Activated CD8-positive, alpha-beta memory T cell treated with anti-CD3 and anti-CD28 coated beads for 48 hours (primary cell): ENCODE measurements around the gene TMEM38B.
"Not testable (repeated sequence)": the region's sequence is repeated elsewhere in the genome, so short reads cannot be mapped to it uniquely, and the experiment has no call there.

ENCODE experiments used
- DNase-seq, 3 experiments: peaks; one replicate each; pipeline ENCODE4 v3.0.0-alpha.2; 2020; ENCODE audit warnings: low read depth in 2 of 3, low spot score in 2 of 3

Gene TMEM38B

DNA sequence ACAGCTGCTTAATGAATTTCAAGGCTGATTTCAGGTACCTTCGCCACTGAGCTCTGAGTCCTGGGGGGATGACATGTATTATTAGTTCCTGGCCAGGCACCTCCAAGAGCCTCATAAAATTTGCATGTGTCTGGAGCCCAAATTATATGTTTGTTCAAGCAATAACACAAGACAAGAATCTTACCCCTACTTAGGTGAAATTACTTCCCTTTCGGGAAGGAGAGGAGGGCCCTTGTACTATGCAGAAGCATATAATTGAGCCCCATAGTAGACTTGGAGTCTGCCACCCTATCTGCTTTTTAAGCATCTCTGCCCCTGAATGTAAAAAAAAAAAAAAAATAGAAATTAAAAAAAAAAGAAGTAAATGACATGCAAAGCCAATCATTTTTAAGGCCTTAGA lies 13.0 kb upstream of the TMEM38B start:
- DNase-seq: no peak

DNA sequence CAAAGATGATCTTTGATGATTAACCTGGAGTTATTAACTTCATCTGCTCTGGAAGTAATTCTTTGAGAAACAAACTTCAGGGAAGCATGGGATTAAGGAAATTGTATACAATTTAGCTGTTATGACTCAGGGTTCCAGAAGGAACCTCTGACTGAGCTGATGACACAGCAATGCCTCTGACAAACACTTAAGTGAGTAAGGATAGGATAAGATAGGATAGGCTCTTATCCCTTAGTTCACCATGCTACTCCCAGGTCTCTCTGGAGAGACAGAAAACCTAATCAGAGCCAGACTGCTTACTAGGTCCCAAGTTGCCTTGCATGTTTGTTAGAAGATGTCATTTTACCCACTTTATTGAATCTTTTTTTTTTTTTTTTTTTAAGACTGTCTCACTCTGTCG lies 12.6 kb upstream of the TMEM38B start:
- DNase-seq: no peak

DNA sequence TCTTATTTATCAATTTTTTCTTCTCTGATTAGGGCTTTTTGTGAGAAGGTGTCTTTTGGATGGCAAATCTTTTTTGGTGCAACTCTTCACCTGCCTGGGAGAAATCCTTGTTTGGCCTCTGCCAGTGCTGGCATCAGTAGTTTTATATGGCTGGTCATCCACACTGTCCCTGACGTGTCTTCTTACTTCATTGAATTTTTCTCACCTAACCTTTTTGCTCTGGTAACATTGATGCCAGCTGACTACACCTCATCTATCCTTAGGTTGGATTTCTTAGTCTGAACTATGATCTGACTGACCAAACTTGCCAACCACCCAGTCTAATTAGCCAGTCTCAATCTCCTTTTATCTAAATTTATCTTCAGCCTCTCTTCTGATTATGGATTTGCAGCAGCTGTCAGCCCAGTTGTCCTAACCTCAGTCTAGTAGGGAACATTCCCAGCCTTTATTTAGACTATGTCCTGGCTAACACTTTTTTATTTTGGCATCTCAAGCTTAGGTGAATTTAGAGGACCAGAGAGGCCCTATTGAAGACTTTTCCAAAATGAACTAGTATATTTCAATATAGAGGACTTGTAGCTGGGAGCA lies 10.6 kb upstream of the TMEM38B start:
- DNase-seq: no peak

DNA sequence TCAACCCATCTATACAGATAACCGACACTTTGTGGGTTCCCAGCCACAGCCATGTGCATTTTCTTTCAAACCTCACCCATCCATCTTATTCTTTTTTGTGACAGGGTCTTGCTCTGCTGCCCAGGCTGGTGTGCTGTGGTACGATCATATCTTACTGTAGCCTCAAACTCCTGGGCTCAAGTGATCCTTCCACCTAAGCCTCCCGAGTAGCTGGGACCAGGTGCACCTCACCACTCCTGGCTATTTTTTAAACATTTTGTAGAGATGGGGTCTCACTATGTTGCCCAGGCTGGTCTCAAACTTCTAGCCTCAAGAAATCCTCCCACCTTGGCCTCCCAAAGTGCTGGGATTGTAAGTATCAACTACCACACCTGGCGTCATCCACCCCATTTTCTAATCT lies 7.4 kb upstream of the TMEM38B start:
- DNase-seq: no peak

DNA sequence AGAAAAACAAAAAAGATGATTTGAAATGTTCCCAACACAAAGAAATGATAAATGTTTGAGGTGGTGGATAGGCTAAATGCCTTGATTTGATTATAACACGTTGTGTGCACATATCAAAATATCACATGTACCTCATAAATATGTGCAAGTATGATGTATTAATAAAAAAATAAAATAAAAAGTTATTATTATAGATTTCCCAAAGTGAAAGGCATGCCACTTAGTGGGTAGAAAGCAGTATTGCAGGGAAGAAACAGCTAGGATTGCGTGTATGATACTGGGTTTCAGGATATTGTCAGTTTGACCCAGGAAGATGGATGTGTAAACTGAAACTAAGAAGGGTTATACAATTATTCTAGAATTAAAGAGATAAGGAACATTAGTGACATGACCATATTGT lies 3.6 kb upstream of the TMEM38B start:
- no peak for DNase-seq

DNA sequence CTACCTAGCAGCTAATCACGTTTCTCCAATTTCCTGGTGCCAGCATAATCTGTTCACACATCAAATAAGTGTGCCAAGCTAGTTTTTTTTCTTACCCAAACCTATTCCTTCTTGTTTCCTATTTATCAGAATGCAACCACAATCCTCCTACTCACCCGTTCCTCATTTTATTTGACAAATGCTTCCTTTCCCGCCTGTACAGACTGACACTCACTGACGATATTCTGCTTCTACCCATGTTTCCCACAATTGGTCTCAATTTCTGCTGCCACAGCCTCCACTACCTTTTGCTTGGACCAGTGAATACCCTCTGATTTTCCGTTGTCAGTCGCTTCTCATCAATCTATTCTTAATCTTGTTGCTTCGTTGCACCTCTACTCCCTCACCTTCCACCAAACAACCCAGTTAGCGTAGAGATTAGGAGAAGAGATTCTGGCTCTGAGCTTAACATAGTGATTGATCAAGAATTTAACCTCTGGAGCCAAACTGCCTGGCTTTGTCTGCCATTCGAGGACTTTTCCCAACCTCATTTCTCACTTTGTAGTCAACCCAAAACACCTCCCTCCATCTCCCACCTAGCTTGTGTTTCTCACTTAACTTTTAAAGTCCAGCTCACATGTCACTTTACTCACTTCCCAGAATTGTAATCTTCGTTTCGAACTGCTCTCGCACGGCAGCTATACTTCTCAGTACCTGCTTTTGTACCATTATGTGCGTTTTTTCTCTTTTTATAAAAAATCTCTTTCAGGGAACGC lies 729 bp upstream of the TMEM38B start:
- no peak for DNase-seq

DNA sequence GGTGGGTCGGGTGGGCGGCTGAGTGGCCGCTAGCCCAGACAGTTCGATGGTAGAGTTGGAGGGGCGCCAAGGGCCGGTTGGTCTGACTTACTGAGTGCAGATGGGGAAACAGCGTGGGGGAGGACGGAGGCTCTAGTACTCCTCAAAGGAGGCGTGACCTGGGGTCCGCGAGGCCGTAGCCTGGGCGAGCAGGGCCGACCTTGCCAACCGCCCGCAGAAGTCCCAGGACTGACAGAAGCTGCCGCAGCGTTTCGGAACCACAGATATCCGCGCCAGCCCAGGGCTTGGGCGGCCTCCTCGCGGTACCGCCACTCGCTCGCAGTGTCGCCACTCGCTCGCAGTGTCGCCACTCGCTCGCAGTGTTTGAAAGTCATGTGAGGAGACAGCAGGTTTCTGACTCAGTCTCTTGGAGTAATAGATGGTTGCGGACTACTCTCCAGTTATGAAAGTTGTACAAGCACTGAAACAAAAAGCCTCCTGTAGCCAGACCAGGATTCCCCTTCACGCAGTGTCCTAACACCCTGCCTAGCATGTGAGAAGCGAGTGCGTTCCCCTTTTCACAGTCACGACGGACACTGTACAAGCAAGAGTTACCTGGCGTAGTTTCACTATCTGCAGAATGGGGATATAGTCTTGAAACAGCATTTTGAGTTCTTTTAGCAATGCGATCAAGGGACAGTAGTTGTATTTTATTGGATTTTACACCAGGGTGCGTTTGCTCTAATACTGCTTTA lies 674 bp downstream of the TMEM38B start:
- peak; percentile 23 to 37 (median 23) for DNase-seq

DNA sequence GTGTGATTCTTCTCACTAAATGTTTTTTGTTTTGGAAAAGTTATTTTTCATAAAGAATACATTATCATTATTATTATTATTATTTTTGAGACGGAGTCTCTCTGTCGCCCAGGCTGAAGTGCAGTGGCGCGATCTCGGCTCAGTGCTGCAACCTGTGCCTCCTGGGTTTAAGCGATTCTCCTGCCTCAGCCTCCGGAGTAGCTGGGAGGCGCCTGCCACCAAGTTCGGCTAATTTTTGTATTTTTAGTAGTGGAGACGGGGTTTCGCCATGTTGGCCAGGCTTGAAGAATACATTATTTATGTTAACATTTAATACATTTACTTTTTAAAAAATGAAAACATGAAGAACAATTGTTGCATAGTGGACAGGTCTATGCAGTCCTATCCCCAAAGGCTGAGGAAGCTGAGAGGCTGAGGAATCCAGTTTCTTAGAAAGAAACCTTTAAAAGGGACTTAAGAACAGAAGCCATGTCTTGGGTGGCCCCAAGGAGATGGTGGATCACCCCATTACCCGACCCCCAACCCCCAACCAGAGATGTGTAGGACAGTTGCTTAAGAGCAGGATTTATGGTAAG lies 2.0 kb downstream of the TMEM38B start:
- DNase-seq: no peak

DNA sequence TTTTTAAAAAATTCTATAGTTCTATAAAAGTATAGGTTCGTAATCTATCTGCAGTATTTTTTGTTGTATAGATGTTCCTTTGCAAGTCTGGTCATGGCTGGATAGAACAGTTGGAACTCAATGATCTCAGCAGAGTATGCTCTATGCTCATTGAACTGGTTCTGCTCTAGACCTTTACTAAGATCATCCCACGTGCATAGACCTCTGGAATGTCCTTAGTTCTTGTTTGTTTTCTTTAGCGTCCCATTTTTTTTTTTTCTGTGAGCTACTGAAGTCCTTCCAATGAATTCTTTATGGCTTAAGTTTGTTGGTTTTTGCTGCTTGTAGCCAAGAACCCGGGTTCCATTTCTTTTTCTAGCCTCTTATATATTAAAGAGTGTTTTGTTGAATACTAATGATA lies 3.5 kb downstream of the TMEM38B start:
- no peak for DNase-seq

DNA sequence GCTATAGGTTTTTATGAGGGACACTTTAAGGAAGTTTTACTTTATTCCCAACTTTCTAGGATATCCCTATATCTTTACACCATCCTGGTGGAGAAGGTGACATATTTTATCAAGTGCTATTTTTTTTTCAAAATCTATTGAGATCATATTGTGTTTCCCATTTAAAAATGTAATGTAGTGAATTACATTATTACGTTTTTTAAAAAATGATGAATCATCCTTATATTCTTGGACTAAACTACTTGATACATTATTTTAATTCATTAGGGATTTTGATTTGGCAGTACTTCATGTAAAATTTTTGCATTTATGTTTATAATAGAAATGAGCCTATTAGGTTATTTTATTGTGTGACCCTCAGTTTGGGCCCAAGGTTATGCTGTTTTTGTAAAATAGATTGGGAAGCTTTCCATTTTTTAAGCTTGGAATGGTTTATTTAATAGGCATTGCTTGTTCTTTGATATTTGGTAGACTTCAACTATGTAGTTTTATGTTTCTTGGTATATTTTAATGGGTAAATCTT lies 4.1 kb downstream of the TMEM38B start:
- no peak for DNase-seq

DNA sequence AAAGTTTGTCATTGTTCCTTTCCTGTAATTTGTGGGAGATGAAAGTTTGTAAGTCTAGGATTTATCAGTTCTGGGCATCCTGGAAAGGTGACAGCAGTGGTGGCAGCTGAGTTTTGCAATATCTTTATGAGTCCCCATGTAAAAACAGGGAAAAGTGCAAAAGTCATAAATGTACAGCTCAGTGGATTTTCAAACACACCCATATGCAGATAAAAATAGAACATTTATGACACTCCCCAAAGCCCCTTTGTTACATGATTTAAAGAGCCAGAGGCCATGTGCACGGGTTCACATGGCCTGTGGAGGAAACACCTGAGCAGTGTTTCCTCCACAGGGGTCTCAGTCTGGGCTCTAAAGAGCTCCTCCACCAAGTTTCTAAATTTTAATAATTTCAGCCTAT lies 6.3 kb downstream of the TMEM38B start:
- no peak for DNase-seq

DNA sequence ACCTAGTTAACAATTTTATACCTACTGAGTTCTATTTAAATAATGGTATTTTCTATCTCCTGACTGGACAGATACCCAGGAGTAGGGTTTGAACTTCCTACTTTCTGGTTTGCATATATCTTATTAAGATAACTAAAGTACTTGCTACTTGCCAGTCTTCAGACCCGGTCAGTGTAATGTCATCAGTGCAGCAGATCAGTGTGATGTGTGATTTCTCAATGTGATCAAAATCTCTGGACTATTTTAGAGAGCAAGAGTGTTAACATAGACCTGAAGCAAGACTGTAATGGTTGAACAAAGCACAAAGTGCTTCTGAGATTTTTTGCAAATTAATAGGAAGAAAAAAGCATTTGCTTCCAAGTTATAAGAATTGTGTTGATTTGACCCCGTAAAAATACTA lies 6.8 kb downstream of the TMEM38B start:
- no peak for DNase-seq

DNA sequence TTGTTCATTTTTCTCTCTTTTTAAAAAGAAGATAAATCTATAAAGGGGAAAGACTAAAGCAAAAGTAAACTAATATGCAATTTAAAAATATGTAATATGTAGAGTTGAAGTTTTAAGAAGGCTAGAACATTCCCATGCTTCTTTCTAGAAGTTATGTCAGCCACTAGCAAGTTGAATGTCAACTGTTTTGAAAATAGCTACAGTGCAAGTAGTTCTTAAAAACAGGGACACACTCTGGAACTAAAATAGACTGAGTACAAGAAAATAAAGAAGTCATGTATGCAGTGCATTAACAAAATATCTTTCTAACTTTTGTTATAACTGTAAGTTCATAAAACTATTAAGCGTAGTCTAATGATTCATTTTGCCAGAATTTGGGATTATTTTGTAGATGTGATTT lies 7.9 kb downstream of the TMEM38B start:
- DNase-seq: no peak

DNA sequence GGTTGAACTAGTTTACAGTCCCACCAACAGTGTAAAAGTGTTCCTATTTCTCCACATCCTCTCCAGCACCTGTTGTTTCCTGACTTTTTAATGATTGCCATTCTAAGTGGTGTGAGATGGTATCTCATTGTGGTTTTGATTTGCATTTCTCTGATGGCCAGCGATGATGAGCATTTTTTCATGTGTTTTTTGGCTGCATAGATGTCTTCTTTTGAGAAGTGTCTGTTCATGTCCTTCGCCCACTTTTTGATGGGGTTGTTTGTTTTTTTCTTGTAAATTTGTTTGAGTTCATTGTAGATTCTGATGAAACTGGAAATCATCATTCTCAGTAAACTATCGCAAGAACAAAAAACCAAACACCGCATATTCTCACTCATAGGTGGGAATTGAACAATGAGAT lies 9.3 kb downstream of the TMEM38B start:
- not testable (repeated sequence) for DNase-seq

DNA sequence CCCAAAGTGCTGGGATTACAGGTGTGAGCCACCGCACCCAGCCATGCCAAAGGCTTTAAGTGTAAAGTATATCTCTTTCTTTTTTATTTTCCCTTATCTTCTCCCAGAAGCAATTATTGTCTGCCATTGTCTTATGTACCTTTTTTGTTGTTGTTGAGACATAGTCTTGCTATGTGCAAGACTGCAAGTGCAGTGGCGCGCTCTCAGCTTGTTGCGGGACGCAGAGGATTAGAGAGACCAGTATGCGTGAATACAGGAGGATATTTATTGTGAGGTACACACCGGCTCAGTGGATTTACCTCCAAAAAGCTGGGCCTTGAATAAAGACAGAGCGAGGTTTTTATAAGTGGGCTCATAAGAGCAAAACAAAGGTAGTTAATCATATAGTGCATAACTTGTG lies 11.8 kb downstream of the TMEM38B start:
- DNase-seq: no peak

DNA sequence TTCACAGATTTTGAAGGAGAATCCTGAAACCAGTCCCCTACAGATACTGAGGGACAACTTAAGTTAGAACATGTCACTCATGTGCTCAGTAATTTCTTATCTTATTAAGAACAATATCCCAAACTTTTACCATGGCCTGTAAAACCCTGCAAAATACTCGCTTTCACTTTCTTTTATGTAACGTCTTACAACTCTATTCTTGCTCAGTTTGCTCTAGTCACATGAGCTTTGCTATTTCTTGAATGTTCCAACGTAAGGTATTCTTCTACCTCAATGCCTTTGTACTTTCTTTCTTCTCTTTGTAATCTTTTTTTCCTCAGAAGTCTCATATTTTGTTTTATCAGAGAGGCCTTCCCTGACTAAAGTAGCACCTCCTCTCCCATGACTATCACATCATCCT lies 14.1 kb downstream of the TMEM38B start:
- DNase-seq: no peak

DNA sequence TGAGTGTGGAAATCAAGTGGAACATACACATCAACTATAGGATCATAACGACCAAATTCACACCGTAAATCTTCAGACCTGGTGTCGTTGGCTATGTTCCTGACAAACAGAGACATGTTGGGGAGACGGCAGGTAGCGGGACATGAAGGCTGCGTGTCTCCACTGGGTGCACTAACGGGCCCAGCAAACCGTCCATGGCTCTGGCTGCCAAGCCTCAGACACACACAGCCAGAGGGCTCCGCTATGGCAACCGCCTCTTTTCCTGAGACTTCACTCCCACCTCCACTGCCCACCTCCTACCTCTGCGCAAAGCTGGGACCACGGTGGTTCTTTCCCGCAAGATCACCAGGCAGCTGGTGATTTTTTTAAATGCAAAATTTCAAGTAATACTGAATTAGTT lies 16.3 kb downstream of the TMEM38B start:
- no peak for DNase-seq

DNA sequence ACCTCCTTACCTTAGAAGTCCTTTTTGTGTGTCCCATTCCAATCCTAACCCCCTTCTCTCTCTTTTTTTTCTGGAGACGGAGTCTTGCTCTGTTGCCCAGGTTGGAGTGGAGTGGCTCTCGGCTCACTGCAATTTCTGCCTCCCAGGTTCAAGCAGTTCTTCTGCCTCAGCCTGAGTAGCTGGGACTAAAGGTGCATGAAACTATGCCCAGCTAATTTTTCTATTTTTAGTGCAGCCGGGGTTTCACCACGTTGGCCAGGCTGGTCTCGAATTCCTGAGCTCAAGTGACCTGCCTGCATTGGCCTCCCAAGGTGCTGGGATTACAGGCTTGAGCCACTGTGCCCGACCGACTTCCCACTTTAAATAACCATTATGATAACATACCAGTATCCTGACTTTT lies 17.5 kb downstream of the TMEM38B start:
- no peak for DNase-seq

DNA sequence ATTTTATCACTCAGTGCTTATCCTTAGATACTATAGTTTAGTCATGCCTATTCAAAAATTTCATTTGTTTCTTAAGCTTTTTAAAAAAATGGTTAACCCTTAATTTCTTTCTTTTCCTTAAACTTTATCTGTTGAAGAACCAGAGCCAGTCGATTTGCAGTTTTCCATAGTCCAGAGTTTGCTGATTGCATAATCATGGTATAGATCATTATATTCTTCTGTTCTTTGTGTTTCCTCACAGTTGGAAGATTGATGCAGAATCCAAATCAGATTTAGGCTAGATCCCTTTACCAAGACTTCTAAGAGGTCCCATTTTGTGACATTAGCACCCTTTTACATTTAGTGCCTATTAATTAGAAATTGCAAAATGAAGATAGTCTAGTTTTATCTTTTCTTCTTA lies 18.0 kb downstream of the TMEM38B start:
- no peak for DNase-seq

DNA sequence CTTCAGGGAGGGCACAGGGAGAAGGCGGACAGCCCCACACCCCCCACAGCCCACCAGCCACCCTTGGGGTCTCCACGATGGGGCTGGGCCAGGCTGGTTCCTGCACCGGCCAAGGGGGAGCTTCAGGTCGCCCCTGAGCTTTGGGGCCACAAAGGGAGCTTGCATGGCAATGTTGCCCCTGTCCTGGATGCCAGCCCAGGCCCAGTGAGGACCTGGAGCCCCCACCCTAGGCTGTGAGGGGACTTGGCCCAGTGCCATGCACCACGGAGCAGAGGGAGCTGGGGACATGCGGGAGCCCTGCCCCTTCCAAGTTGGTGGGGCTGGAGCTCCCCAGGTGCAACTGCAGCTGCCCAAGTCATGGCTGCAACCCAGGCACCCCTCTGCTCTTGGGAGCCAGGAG lies 18.4 kb downstream of the TMEM38B start:
- no peak for DNase-seq

DNA sequence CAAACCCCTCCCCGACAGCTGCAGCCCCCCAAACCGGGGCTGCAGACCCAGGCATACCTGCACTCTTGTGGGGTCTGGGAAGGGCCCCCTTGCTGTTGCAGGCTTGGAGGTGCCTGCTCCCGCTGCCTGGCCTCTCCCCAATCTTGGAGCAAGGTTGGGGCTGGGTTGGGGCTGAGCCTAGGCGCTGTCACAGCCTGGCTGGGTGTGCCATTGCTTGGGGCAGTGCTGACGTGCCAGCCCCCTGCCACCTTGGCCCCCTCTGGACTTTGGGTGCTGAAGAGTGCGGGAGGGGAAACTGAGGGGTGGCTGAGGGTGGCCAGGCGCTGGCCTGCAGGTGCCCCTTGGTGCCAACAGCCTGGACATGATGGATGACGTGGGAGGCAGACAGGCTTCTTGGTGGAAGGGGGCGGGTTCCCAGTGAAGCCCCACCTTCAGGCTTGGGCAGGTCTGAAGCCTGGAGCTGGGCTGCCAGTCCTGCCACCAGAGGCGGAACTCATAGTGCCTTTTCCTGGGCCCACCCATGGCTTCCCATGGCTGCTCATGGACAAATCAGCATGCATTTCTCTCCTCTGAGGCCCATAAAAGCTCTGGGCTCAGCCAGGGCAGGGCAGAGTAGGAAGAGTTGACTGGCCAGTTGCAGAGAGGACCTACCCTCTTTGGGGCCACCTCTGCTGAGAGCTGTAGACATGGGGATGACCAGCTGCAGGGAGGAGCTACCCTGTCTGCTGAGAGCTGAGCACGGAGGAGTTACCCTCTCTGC lies 19.1 kb downstream of the TMEM38B start:
- no peak for DNase-seq
